Measurements from ENCODE around the gene UBASH3A. TPM values are rescaled to one million over a fixed set of nuclear protein-coding genes. Genes with fewer than 3 reads are reported as not detected.

Gene UBASH3A
- total RNA-seq, 1 experiment from 2014 or later, result 0.07 TPM

GRCh38 chr21:42406201-42406621 lies 2.5 kb downstream of the UBASH3A start:
- RAD21 ChIA-PET (ENCODE audit: low non-redundant PET in 1 of 2, low total read pairs in 2 of 2, uncharacterized antibody in 2 of 2, unreplicated experiment in 2 of 2), result interaction anchor here in 1 of 2 experiments (0.7 kb wide), 1 partner anchor 107 kb away, joined by 3 read pairs; the partner anchor contains the start of gene SLC37A1
- Histone ChIP-seq H4K20me1 (ENCODE audit: insufficient read depth) (no peaks in the 10 kb centered on the region), H3K4me2 (ENCODE audit: low read length) (no peak overlapping the region), H2AFZ (ENCODE audit: low read depth, low read length, poor library complexity, severe bottlenecking) (no peak overlapping the region), H3K79me2 (ENCODE audit: insufficient read depth, low read length) (no peaks in the 10 kb centered on the region), H3K9me3 (ENCODE audit: control insufficient read depth in 1 of 2, insufficient read depth in 1 of 2, low read depth in 1 of 2, low read length in 2 of 2) (no peaks in the 10 kb centered on the region), H3K36me3 (ENCODE audit: control insufficient read depth in 1 of 2, insufficient read depth in 2 of 2, low read length in 2 of 2) (no peaks in the 10 kb centered on the region), H3K27ac (ENCODE audit: low read depth, low read length) (no peak overlapping the region), H3K4me3 (replicated peaks in 1 of 2; ENCODE audit: low read depth in 1 of 2, low read length in 2 of 2) (no peak overlapping the region), H3K27me3 (ENCODE audit: insufficient read depth, low read length) (no peaks in the 10 kb centered on the region), H3K9ac (ENCODE audit: low read length) (no peak overlapping the region), H3K9me2 (ENCODE audit: insufficient read depth) (no peaks in the 10 kb centered on the region), H3K4me1 (ENCODE audit: control insufficient read depth in 1 of 2, insufficient read depth in 2 of 2, low read length in 2 of 2) (no peaks in the 10 kb centered on the region)
- DNase-seq (ENCODE audit: low read depth, low spot score), result no peak
- no TSS peak for BruUV-seq (replicated peaks)
- TF ChIP-seq ZNF274 (IDR thresholded peaks at IDR 0.05; ENCODE audit: low read depth, low read length) (no peak), CEBPB (IDR thresholded peaks at IDR 0.05; ENCODE audit: low read depth) (no peak), RAD21 (IDR thresholded peaks at IDR 0.05; ENCODE audit: low read depth) (no peak), SP1 (IDR thresholded peaks at IDR 0.05; ENCODE audit: low read depth) (no peak), POLR2AphosphoS5 (IDR thresholded peaks at IDR 0.05; ENCODE audit: low read depth, low read length) (no peak), EGR1 (IDR thresholded peaks at IDR 0.05; ENCODE audit: low read depth) (no peak), POLR2A (IDR thresholded peaks at IDR 0.05; ENCODE audit: borderline replicate concordance, extremely low read depth, insufficient read depth, insufficient read length) (no peak), ZBTB33 (IDR thresholded peaks at IDR 0.05; ENCODE audit: extremely low read depth, insufficient replicate concordance, low read length) (no peak), JUND (IDR thresholded peaks at IDR 0.05) (no peak), SIN3A (IDR thresholded peaks at IDR 0.05; ENCODE audit: low read depth) (no peak), TCF7L2 (IDR thresholded peaks at IDR 0.05; ENCODE audit: borderline replicate concordance, extremely low read depth, insufficient read depth, insufficient read length) (no peak), SRF (IDR thresholded peaks at IDR 0.05; ENCODE audit: low read depth) (no peak), EZH2phosphoT487 (IDR thresholded peaks at IDR 0.05; ENCODE audit: borderline replicate concordance) (no peak)
- CTCF ChIA-PET, result no interaction called here
- intact Hi-C loops (cut with micrococcal nuclease), result no loop called here
- no peak for ATAC-seq
- POLR2A ChIA-PET, result no interaction called here

All from HCT116 (cell line).